GM21423 (cell line): Measurements from ENCODE around the gene UNKL.

Experiments used
- ATAC-seq: cut with Tn5 transposase; IDR thresholded peaks from one replicate; pipeline ENCODE4 v1.9.1; 2021; ENCODE audit warnings: mild to moderate bottlenecking, moderate library complexity; ENCODE audit not compliant: unreplicated experiment

Gene UNKL

DNA sequence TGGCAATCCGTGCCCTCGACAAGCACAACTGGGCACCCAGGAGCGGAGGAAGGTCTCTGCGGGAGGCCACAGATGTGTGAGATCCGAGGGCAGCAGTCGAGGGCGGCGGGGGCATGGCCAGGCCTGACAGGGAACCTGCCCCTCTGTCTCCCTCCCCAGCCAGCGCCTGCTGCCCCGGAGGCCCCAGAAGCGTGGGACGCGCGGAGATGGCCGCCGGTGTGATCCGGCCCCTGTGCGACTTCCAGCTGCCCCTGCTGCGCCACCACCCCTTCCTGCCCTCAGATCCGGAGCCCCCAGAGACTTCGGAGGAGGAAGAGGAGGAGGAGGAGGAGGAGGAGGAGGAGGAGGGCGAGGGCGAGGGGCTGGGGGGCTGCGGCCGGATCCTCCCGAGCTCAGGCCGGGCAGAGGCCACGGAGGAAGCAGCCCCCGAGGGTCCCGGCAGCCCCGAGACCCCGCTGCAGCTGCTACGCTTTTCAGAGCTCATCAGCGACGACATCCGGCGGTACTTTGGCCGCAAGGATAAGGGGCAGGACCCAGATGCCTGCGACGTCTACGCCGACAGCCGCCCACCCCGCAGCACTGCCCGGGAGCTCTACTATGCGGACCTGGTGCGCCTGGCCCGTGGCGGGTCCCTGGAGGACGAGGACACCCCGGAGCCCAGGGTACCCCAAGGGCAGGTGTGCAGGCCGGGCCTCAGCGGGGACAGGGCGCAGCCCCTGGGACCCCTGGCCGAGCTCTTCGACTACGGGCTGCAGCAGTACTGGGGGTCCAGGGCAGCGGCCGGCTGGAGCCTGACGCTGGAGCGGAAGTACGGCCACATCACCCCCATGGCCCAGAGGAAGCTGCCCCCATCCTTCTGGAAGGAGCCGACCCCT, 18.1 kb upstream of the UNKL start:
- no peak for ATAC-seq

DNA sequence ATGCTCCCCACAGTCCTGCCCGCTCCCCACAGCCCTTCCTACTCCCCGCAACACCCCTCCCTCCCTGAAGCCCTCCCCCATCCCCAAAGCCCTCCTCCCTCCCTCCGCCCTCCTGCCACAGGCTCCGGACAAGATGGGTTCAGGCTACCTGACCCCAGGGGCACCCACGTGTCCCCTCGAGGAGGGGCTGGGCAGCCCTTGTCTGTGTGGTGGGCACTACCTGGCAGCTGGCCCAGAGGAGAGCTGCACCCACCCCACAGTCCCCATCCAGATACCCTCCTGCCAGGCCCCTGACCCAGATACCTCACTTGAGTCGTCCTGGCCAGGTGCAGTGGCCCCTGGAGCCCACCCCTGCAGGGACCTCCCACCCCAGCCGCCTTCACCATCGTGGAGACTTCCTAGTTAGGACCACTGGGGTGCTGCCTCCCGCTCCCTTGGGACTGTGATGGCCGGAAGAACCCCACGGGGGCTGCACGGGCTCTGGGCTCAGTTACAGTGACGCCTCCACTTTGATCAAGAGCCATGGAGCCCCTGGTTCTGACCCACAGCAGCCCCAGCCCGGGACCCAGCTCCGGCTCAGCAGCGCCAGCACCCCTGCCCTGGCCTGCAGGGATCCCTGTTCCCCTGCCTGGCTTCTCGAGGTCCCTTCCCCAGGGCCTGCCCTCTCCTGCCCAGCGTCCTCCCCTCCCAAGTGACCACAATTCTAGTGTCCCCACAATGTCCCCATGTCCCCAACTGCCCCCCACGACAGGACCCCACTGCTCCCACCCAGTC, 17.2 kb upstream of the UNKL start:
- ATAC-seq, result no peak

DNA sequence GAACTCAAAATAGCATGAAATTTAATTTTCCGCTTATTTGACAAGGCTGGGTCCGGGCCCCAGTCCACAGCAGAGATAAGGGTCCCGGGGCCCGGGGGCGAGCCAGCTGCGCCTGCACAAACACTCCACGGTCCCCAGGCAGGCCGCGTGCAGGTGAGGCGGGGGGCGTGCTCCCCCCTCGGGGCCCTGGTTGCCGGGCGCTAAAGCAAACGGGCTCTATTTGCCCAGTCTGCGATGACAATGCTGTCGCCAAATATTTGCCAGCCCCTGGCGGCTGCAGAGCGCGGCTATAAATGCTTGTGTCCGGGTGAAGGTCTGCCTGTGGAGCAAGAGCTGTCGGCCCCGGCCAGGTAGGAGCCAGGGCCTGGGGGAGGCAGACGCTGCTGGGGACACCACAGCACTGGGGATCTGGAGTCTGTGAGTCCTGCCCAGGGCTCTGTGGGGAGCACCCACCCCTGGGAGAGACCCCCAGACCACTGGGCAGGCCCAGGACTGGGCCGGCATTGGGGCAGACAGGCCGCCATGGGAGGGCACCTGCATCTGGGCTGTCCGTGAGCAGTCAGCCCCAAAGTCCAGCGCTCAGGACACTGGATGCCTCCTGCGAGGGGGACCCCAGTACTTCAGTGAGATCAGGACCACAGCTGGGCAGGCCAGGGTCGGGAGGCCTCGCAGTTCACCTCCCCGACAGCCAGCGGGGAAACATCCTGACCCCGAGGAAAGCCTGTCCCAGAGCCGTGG, 16.4 kb upstream of the UNKL start, which contains the start of gene PERCC1:
TSS of gene PERCC1 (plus strand) at position 320 of the 738 bp plus-strand sequence. CDS start 1,516 bp downstream, outside the sequence.
- ATAC-seq, result no peak

DNA sequence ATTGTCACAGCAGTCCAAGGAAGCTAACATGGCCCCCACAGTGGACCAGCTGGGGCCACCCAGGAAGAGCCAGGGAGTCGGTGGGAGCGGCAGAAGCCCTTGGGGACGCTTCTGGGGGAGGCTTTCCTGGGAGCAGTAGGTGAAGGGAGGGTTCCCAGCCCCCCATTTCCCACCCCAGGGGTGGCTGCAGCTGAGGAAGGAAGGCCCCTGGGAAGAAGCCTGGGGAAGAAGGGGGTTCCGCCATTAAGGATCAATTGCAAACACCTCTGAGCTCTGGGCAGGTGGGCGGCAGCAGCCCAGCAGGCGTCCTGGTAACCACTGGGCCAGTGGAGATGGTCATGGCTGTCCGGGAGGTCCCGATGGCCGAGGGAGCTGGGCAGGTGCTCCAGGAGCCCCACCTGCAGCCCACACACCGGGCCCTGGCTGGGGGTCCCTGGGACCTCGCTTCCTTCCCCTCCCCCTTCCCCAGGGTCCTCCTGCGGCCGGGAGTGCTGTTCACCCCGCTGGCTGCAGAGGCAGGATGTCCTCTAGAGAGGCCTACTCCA, 15.8 kb upstream of the UNKL start:
- no peak for ATAC-seq

GRCh38 chr16:1429631-1430030, 15.1 kb upstream of the UNKL start:
- no peak for ATAC-seq

- no peak for ATAC-seq
These were observed 14.5 kb upstream of the UNKL start for GRCh38 chr16:1429012-1429411.

- ATAC-seq, result no peak
These were observed 14.0 kb upstream of the UNKL start for GRCh38 chr16:1428511-1428910.

GRCh38 chr16:1427473-1428461, 13.3 kb upstream of the UNKL start:
- ATAC-seq, result no peak

- no peak for ATAC-seq
These were observed 12.4 kb upstream of the UNKL start for GRCh38 chr16:1426734-1427471.

- ATAC-seq, result no peak
These were observed 11.3 kb upstream of the UNKL start for GRCh38 chr16:1425616-1426370.

DNA sequence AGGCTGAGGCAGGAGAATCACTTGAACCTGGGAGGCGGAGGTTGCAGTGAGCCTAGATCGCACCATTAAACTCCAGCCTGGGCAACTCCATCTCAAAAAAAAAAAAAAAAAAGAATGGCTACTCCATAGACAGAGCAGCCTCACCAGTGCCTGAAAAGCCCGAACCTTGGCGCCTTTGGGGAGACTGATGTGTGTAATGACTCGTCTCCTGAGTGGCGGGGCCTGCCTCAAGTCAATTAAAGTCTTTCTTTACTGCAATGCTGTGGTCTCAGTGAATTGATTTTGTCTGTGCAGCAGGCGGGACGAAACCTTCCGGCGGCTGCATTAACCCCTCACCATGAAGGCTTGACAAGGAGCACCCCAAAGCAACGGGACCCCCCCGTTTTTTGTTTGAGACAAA, 9.5 kb upstream of the UNKL start:
- no peak for ATAC-seq

- no peak for ATAC-seq
These were observed 7.6 kb upstream of the UNKL start for GRCh38 chr16:1422076-1422475.

DNA sequence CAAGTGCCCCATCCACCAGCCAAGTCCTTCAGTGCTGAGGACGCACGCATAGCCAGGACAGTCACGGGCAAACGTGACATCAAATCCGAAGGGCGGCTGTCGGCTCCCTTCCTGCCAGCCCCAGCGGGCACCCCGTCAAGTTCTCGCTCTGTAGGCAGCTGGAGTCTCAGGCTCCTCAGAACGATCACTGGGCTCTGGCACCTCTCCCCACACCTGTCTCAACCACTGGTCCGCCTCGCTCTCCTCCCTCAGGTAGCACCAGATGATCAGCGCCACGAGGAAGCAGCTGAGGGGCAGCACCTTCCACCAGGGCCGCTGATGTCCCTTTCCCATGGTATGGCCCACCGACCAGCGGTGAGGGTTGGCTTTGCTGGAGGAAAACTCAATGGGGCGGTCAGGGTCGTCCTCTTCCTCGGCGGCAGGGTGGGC, 5.6 kb upstream of the UNKL start:
- no peak for ATAC-seq

GRCh38 chr16:1416521-1416941, 2.0 kb upstream of the UNKL start:
- ATAC-seq, result no peak

DNA sequence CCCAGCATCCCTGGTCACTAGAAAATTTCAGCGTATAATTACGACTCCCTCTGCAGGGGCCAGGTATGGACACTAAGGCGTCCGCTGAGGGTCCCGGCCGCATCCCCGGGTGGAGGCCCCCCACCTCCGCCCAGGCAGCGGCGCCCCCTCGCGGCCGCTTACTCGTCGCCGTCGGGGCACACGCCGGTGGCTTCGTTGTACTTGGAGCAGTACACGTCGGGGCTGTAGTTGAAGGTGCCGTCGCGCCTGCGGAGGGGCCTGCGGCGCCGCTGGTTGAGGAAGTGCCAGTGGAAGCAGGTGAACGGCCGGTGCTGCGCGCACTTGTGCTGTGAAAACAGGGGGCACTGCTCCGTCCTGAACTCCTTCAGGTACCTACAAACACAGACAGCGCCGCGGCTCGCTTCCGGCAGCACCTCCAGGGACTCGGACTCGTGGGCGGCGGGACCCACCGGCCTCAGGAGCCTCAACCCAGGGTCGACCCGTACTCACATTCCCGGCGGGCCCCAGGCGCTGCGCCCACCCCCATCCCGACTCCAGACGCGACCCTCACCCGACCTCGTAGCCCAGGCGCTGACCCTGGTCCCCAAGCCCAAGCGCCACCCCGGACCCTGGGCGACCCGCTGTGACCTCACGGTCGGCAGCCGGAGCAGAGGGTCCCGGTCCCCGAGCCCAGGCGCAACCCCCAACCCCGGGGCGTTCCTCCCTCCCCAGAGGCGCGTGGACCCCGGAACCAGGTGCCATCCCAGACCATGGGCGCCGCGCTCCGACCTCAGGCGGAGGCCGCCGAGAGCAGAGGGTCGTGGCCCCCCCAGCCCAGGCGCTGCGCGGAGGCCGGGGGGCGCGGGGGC, 596 bp downstream of the UNKL start:
- no peak for ATAC-seq

DNA sequence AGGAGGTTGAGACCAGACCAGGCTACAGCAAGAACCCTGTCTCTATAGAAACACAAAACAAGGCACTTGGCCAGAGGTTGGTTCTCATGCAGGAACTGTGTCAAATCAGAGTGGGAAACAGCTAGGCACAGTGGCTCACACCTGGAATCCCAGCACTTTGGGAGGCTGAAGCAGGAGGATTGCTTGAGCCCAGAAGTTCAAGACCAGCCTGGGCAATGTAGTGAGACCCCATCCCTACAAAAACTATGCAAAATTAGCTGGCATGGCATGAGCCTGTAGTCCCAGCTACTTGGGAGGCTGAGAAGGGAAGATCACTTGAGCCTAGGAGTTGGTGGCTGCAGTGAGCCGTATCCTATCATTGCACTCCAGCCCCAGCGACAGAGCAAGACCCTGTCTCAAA, 1.7 kb downstream of the UNKL start:
- ATAC-seq, result no peak

GRCh38 chr16:1408171-1408837, 6.2 kb downstream of the UNKL start:
- ATAC-seq, result peak; percentile 83
